NCI-H1930 (cell line): ENCODE measurements around the gene AP3S1.
"Not testable (repeated sequence)": the region's sequence is repeated elsewhere in the genome, so short reads cannot be mapped to it uniquely, and the experiment has no call there.

Source experiments
- DNase-seq, 2 experiments: peaks; one replicate each; lab custom pipeline; 2025; lab: John Stamatoyannopoulos, UW

Gene AP3S1

DNA sequence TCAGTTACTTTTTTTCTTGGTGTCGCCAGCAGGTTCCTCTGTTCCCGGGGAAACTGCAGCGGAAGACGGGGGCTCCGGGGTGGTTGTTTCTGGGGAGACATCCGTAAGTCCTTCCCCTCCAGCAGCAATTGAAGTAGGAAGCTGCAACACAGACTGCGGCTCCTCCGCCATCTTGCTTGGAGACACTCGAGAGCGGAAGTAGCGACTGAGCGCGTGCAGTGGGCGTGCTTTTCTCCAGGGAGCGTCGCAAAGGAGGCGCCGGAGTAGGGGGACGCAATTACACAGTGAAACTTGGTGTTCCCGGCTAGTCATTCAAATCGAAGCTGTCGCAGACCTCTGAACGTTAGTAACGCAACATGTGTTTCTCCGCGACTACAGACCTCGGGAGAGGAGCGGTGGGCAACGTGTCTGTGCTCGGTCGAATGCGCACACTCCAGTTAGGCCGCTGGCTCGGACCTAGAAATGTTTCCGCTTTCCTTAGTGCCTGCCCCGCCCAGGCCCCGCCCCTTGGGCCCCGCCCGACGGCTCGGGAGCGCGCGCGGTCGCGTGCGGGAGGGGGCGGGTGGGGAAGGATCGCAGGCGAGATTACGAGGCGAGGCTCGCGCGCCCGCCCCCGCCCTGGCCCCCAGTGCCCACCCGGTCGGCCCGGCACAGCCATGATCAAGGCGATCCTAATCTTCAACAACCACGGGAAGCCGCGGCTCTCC is at the start of gene AP3S1, which contains the start of gene ATG12:
Gene AP3S1, plus strand, starts transcription at position 554 of the 707 bp plus-strand sequence. Its CDS starts 103 bp downstream, at position 657.
Gene ATG12, minus strand, starts transcription at position 184 of the 707 bp plus-strand sequence. Its CDS starts 13 bp downstream, at position 171.
- DNase-seq, result peak; percentile 71 to 77

GRCh38 chr5:115795700-115796099 is 46.0 kb upstream of the AP3S1 start:
- no peak for DNase-seq

DNA sequence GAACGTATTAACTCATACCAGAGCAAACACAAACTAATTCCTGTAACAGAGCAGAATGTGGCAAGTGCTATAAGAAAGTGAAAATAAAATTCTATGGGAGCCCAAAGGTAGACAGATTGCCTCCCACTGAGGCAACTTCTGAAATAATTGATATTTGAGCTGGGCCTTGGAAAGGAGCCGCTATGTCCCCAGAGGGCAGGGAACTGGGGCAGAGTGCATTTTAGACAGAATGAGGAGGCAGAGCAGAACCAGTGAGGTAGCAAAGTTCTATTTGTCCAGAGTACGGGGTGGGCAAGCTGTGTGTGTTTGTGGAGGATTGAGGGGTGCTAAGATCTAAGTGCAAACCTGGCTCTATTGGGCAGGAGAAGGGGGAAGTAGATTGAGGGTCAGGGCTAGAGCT is 45.1 kb upstream of the AP3S1 start:
- no peak for DNase-seq

- DNase-seq, result no peak
These were observed 43.5 kb upstream of the AP3S1 start for GRCh38 chr5:115798252-115798651.

GRCh38 chr5:115800108-115800507 is 41.6 kb upstream of the AP3S1 start:
- no peak for DNase-seq

- no peak for DNase-seq
These were observed 40.6 kb upstream of the AP3S1 start for GRCh38 chr5:115801152-115801551.

GRCh38 chr5:115801984-115802383 is 39.8 kb upstream of the AP3S1 start:
- no peak for DNase-seq

GRCh38 chr5:115806986-115807653 is 34.6 kb upstream of the AP3S1 start:
- no peak for DNase-seq

- DNase-seq, result no peak
These were observed 34.1 kb upstream of the AP3S1 start for GRCh38 chr5:115807654-115808052.

- not testable (repeated sequence) for DNase-seq
These were observed 33.7 kb upstream of the AP3S1 start for GRCh38 chr5:115808066-115808465.

- DNase-seq, result no peak
These were observed 31.8 kb upstream of the AP3S1 start for GRCh38 chr5:115809946-115810345.

DNA sequence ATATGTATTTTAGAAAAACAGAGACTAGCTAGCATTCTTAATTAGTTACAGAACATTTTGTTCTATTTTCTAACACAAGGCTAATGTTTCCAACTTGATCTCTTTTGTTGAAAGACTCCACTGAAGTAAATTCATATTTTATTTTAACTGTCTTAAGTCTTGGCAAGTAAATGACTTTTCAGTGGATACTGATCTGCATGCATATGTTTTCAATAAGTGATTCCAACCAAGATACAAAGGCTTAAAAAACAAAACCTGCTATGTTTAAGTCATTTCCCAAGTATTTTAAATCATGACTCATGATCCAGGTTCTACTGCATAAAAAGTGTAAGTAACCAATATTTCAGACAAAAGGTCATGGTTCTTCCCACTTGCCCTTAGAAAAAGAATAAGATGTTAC is 31.0 kb upstream of the AP3S1 start:
- no peak for DNase-seq

DNA sequence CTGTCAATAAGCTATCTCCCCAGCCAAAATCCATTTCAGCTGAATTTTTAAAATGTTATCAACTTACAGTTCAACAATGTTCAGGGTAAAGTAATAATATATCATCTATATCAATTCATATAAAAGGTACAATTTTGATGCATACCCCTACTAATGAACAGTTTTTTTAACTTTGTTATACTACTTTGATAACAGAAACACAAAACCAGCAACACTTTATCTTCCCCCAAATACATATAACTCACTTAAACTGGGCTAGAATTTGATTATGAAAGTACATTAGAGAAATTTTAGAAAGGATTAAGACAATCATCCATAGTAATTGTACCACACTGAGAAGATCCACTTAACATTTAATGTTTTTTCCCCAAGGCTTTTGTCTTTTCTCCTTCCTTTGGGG is 30.3 kb upstream of the AP3S1 start:
- DNase-seq, result no peak

DNA sequence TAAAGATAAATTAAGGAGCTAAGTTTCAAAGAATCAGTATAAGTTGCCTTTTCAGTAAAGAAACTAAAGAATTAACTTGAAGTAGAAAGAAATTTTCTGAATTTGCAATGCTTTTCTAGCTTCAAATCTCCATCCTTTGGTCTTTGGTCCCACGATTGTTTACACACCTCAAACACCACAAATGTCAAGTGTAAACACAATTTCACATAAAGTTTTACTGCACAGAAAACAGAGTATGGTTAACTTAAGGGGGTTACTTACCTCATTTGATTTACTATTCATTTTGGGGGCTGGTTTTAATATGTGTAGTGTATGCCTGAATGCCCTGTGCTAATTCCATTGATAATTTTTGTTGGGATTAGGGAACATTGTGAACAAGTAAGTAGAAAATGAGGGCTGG is 29.4 kb upstream of the AP3S1 start:
- no peak for DNase-seq

DNA sequence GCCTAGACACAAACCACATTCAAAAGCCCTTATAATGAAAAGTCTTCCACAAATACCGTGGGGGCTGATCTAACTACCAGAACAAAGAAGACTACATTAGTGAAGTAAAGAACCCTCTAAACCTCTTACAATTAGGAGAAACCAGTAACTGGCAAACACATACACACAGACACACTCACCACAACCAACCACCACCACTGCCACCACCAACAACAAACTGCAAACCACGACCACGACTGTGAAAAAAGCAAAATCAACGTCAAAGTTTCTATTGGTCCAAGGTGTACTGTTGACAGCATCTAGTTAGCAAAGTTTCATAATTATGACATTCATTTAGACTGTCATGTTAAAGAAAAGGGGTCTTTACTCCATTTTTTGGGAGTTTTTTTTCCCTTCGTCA is 28.0 kb upstream of the AP3S1 start:
- DNase-seq, result no peak

GRCh38 chr5:115815006-115815692 is 26.6 kb upstream of the AP3S1 start:
- no peak for DNase-seq

DNA sequence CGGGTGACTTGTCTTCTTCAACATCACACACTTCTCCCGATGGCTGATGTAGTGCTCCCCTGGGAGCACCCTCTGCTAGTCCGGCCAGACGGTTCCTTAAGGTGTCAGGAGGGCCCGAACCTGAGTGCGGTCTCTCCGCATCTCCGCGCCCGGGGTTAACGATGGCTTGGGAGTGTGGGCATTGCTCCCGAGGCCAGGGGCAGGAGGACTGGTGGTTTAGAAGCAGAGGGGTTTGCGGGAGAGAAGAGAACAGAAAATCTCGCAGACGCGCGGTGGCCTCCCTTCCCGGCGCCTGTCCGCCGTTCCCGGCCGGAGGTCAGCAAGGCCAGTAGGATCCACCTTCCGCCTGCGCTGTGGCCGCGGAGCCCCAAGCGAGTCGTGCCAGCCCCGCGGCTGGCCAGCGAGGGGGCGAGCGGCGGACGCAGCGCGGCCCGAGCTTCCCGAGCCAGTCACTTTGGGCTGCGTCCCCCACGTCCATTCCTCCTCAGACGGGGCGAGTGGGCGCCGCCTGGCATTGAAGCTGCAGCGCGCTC is 26.0 kb upstream of the AP3S1 start:
- DNase-seq, result no peak

GRCh38 chr5:115816226-115817081 is 25.3 kb upstream of the AP3S1 start, which contains the start of gene CDO1:
CDO1 (minus strand) TSS chr5:115816659; CDS start chr5:115816397, 262 bp downstream.
- DNase-seq, result no peak

GRCh38 chr5:115817386-115817785 is 24.3 kb upstream of the AP3S1 start:
- DNase-seq, result no peak

GRCh38 chr5:115818821-115819220 is 22.9 kb upstream of the AP3S1 start:
- no peak for DNase-seq

GRCh38 chr5:115820846-115821245 is 20.9 kb upstream of the AP3S1 start:
- DNase-seq, result no peak

- DNase-seq, result not testable (repeated sequence)
These were observed 16.8 kb upstream of the AP3S1 start for GRCh38 chr5:115824983-115825382.
